HEK293 (cell line): ENCODE data around the gene SLC39A13.

Experiments used
- CTCF ChIA-PET: fragments of 350-600 bp; formaldehyde crosslinking; extraction: SDS; loops from one replicate; lab custom pipeline; 2021; ENCODE audit warnings: antibody characterized with exemption; lab: Yijun Ruan, JAX
- POLR2A ChIA-PET: fragments of 300-600 bp; formaldehyde crosslinking; extraction: SDS; loops from one replicate; lab custom pipeline; 2020; ENCODE audit warnings: antibody characterized with exemption, inconsistent platforms; lab: Yijun Ruan, JAX
- H3K27ac ChIP-seq: fragments of 200-500 bp; sonication (Bioruptor generic); 2 replicates; pipeline ENCODE4 v1.5.1; 2014; ENCODE audit warnings: low read depth, low read length, control low read depth, inconsistent platforms; ENCODE audit errors: extremely low read depth
- H3K36me3 ChIP-seq, 2 experiments: fragments of 200-500 bp in 1 of 2; sonication (Bioruptor generic) in 1 of 2; 1 replicate in 1 of 2; 2 replicates in 1 of 2; pipeline ENCODE4 v1.5.1; 2014 to 2017; ENCODE audit warnings: inconsistent platforms in 2 of 2, low read length in 2 of 2; ENCODE audit not compliant: control insufficient read depth in 2 of 2, insufficient read depth in 1 of 2
- H3K4me1 ChIP-seq: fragments of 200-500 bp; sonication (Bioruptor generic); 2 replicates; pipeline ENCODE4 v1.5.1; 2014; ENCODE audit warnings: mild to moderate bottlenecking, low read length, inconsistent platforms; ENCODE audit not compliant: control insufficient read depth, insufficient read depth
- H3K4me3 ChIP-seq: 2 replicates; pipeline ENCODE4 v1.5.1; 2011; ENCODE audit warnings: low read depth, mild to moderate bottlenecking, control low read depth, low read length, moderate library complexity
- H3K9me3 ChIP-seq: fragments of 200-500 bp; sonication (Bioruptor generic); 2 replicates; pipeline ENCODE4 v1.5.1; 2014; ENCODE audit warnings: low read depth, low read length, inconsistent platforms; ENCODE audit not compliant: control insufficient read depth, insufficient read depth
- GLIS1 ChIP-seq: fragments of 450-650 bp; formaldehyde crosslinking; IDR thresholded peaks from 2 replicates; pipeline ENCODE4 v1.5.1; 2016; ENCODE audit warnings: missing biosample characterization, missing genetic modification characterization
- GLIS2 ChIP-seq: fragments of 450-650 bp; formaldehyde crosslinking; IDR thresholded peaks from 2 replicates; pipeline ENCODE4 v1.5.1; 2016; ENCODE audit warnings: missing biosample characterization, missing genetic modification characterization
- IKZF3 ChIP-seq: fragments of 450-650 bp; IDR thresholded peaks from 2 replicates; pipeline ENCODE4 v1.5.0; 2018; ENCODE audit warnings: missing biosample characterization, mild to moderate bottlenecking, missing genetic modification characterization, moderate library complexity
- KLF16 ChIP-seq: fragments of 450-650 bp; formaldehyde crosslinking; IDR thresholded peaks from 2 replicates; pipeline ENCODE4 v1.5.1; 2017; ENCODE audit warnings: missing biosample characterization, missing genetic modification characterization
- KLF7 ChIP-seq: fragments of 450-650 bp; formaldehyde crosslinking; IDR thresholded peaks from 2 replicates; pipeline ENCODE4 v1.5.1; 2016; ENCODE audit warnings: missing biosample characterization, missing genetic modification characterization, borderline replicate concordance
- KLF9 ChIP-seq: fragments of 450-650 bp; formaldehyde crosslinking; IDR thresholded peaks from 2 replicates; pipeline ENCODE4 v1.5.1; 2016; ENCODE audit warnings: missing biosample characterization, missing genetic modification characterization, low read depth
- PATZ1 ChIP-seq: fragments of 450-650 bp; formaldehyde crosslinking; IDR thresholded peaks from 2 replicates; pipeline ENCODE4 v1.5.1; 2016; ENCODE audit warnings: missing biosample characterization, missing genetic modification characterization
- SCRT2 ChIP-seq: fragments of 450-650 bp; formaldehyde crosslinking; IDR thresholded peaks from 2 replicates; pipeline ENCODE4 v1.5.1; 2016; ENCODE audit warnings: missing biosample characterization, missing genetic modification characterization
- SP7 ChIP-seq: fragments of 450-650 bp; formaldehyde crosslinking; IDR thresholded peaks from 2 replicates; pipeline ENCODE4 v1.5.1; 2016; ENCODE audit warnings: missing biosample characterization, missing genetic modification characterization
- ZIC2 ChIP-seq: fragments of 450-650 bp; formaldehyde crosslinking; IDR thresholded peaks from 2 replicates; pipeline ENCODE4 v1.5.1; 2016; ENCODE audit warnings: missing biosample characterization, missing genetic modification characterization
- ZNF132 ChIP-seq: fragments of 450-650 bp; formaldehyde crosslinking; IDR thresholded peaks from 2 replicates; pipeline ENCODE4 v1.5.1; 2017; ENCODE audit warnings: missing biosample characterization, missing genetic modification characterization, borderline replicate concordance
- ZNF391 ChIP-seq: fragments of 450-650 bp; formaldehyde crosslinking; IDR thresholded peaks from 2 replicates; pipeline ENCODE4 v1.5.1; 2016; ENCODE audit warnings: low read depth, missing biosample characterization, missing genetic modification characterization, borderline replicate concordance
- ZNF423 ChIP-seq: fragments of 450-650 bp; formaldehyde crosslinking; IDR thresholded peaks from 2 replicates; pipeline ENCODE4 v1.5.1; 2016; ENCODE audit warnings: missing biosample characterization, missing genetic modification characterization
- ZNF518A ChIP-seq: fragments of 450-650 bp; formaldehyde crosslinking; conservative IDR thresholded peaks from 2 replicates; pipeline ENCODE4 v1.5.1; 2016; ENCODE audit warnings: low read depth, missing biosample characterization, missing genetic modification characterization
- ZNF654 ChIP-seq: fragments of 450-650 bp; formaldehyde crosslinking; IDR thresholded peaks from 2 replicates; pipeline ENCODE4 v1.5.1; 2016; ENCODE audit warnings: low read depth, missing biosample characterization, missing genetic modification characterization
- ZNF677 ChIP-seq: fragments of 450-650 bp; IDR thresholded peaks from 2 replicates; pipeline ENCODE4 v1.5.0; 2018; ENCODE audit warnings: missing biosample characterization, mild to moderate bottlenecking, missing genetic modification characterization, moderate library complexity
- TF ChIP-seq, protein P1 (sequence below): fragments of 450-650 bp; formaldehyde crosslinking; IDR thresholded peaks from 2 replicates; pipeline ENCODE4 v1.5.1; 2016; ENCODE audit warnings: missing biosample characterization, missing genetic modification characterization
- TF ChIP-seq, protein P2 (sequence below): fragments of 450-650 bp; formaldehyde crosslinking; IDR thresholded peaks from 2 replicates; pipeline ENCODE4 v1.5.1; 2016; ENCODE audit warnings: missing biosample characterization, missing genetic modification characterization

The SLC39A13 gene

GRCh38 chr11:47373876-47374719 lies 34.3 kb upstream of the SLC39A13 start:
- Histone ChIP-seq H3K9me3 (no peaks in the 10 kb centered on the region), H3K36me3 (no peaks in the 10 kb centered on the region), H3K27ac (no peak overlapping the region), H3K4me1 (no peaks in the 10 kb centered on the region), H3K4me3 (no peak overlapping the region)
- ChIA-PET POLR2A (interaction anchor here (1.0 kb wide), 1 partner anchor 33 kb away, joined by 3 read pairs; no protein-coding TSS in a partner anchor), CTCF (interaction anchor here (0.5 to 4.1 kb wide), 48 partner anchors 9 to 772 kb away, joined by 3 to 37 read pairs (median 4); partner anchors contain the start of genes NR1H3 and SLC39A13)
- TF ChIP-seq KLF16 (tag by site-specific recombination) = no peak
- TF ChIP-seq KLF9 (tag by site-specific recombination) = 0 out of 2 replicates have a peak, but pooled peaks have one; percentile 21
- peak; percentile 17; the same call in 1 of the 2 replicates for TF ChIP-seq PATZ1 (tag by site-specific recombination)
- no peak for TF ChIP-seq ZNF391 (tag by site-specific recombination)
- no peak for TF ChIP-seq ZNF677 (tag by site-specific recombination)
- TF ChIP-seq IKZF3 (tag by site-specific recombination) = peak; percentile 18; the same call in 1 of the 2 replicates
- TF ChIP-seq ZNF423 (tag by site-specific recombination) = peak; percentile 83
- peak; percentile 49 for TF ChIP-seq GLIS2 (tag by site-specific recombination)
- TF ChIP-seq ZNF654 (tag by site-specific recombination) = peak; percentile 43
- TF ChIP-seq SP7 = 0 out of 2 replicates have a peak, but pooled peaks have one; percentile 14
- TF ChIP-seq ZIC2 (tag by site-specific recombination) = peak; percentile 42; the same call in 1 of the 2 replicates
- peak; percentile 23; the same call in 1 of the 2 replicates for TF ChIP-seq SCRT2 (tag by site-specific recombination)
- TF ChIP-seq GLIS1 (tag by site-specific recombination) = peak; percentile 73
- TF ChIP-seq, protein P1, sequence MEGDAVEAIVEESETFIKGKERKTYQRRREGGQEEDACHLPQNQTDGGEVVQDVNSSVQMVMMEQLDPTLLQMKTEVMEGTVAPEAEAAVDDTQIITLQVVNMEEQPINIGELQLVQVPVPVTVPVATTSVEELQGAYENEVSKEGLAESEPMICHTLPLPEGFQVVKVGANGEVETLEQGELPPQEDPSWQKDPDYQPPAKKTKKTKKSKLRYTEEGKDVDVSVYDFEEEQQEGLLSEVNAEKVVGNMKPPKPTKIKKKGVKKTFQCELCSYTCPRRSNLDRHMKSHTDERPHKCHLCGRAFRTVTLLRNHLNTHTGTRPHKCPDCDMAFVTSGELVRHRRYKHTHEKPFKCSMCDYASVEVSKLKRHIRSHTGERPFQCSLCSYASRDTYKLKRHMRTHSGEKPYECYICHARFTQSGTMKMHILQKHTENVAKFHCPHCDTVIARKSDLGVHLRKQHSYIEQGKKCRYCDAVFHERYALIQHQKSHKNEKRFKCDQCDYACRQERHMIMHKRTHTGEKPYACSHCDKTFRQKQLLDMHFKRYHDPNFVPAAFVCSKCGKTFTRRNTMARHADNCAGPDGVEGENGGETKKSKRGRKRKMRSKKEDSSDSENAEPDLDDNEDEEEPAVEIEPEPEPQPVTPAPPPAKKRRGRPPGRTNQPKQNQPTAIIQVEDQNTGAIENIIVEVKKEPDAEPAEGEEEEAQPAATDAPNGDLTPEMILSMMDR (tag by site-specific recombination) = peak; percentile 75
- TF ChIP-seq, protein P2, sequence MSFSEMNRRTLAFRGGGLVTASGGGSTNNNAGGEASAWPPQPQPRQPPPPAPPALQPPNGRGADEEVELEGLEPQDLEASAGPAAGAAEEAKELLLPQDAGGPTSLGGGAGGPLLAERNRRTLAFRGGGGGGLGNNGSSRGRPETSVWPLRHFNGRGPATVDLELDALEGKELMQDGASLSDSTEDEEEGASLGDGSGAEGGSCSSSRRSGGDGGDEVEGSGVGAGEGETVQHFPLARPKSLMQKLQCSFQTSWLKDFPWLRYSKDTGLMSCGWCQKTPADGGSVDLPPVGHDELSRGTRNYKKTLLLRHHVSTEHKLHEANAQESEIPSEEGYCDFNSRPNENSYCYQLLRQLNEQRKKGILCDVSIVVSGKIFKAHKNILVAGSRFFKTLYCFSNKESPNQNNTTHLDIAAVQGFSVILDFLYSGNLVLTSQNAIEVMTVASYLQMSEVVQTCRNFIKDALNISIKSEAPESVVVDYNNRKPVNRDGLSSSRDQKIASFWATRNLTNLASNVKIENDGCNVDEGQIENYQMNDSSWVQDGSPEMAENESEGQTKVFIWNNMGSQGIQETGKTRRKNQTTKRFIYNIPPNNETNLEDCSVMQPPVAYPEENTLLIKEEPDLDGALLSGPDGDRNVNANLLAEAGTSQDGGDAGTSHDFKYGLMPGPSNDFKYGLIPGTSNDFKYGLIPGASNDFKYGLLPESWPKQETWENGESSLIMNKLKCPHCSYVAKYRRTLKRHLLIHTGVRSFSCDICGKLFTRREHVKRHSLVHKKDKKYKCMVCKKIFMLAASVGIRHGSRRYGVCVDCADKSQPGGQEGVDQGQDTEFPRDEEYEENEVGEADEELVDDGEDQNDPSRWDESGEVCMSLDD = 0 out of 2 replicates have a peak, but pooled peaks have one; percentile 29

DNA sequence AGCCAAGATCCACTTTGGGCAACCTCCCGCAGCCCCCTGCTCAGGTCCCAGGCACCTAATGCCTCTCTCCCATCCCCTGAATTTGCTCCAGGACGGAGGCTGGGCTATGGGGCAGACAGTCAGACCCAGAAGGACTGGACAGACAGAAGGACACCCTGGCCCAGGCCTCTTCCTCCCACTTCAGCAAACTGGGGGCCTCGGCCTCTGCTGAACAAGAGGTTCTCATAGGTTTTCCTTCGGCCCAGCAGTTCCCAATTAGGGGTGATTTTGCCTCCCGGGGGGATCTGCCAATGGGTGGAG lies 33.7 kb upstream of the SLC39A13 start:
- TF ChIP-seq ZNF132 (tag by site-specific recombination) = no peak
- TF ChIP-seq KLF7 (tag by site-specific recombination) = no peak
- TF ChIP-seq IKZF3 (tag by site-specific recombination) = no peak
- TF ChIP-seq ZNF518A (tag by site-specific recombination) = no peak
- no peaks in the 10 kb centered on the region for H3K4me1 ChIP-seq
- no peak overlapping the region for H3K27ac ChIP-seq
- H3K4me3 ChIP-seq = no peak overlapping the region
- ChIA-PET CTCF (interaction anchor here (0.7 to 4.1 kb wide), 24 partner anchors 8 to 242 kb away, joined by 3 to 37 read pairs (median 6); partner anchors contain the start of genes NR1H3 and SLC39A13), POLR2A (interaction anchor here (1.0 kb wide), 1 partner anchor 32 kb away, joined by 3 read pairs; no protein-coding TSS in a partner anchor)
- H3K36me3 ChIP-seq = no peaks in the 10 kb centered on the region
- no peaks in the 10 kb centered on the region for H3K9me3 ChIP-seq
